Osteoblast (primary cell): ENCODE measurements around the gene GLCCI1. TPM values are rescaled to one million over a fixed set of nuclear protein-coding genes. Genes with fewer than 3 reads are reported as not detected.
A peak's percentile ranks its signal among the peaks of the same experiment; 100 is the strongest.

Experiments used
- DNase-seq: peaks from one replicate; pipeline ENCODE4 v3.0.0; 2011; ENCODE audit warnings: low spot score, mixed read lengths; ENCODE audit not compliant: insufficient read length; ENCODE audit errors: missing footprints
- H2AFZ ChIP-seq: 2 replicates; pipeline ENCODE4 v1.6.0; 2011; ENCODE audit warnings: mild to moderate bottlenecking, low read length
- H3K27ac ChIP-seq: 2 replicates; pipeline ENCODE4 v1.5.1; 2011; ENCODE audit warnings: mild to moderate bottlenecking, low read depth, low read length, moderate library complexity
- H3K27me3 ChIP-seq: 2 replicates; pipeline ENCODE4 v1.6.0; 2012; ENCODE audit warnings: mild to moderate bottlenecking, control low read depth, inconsistent platforms, low read length, moderate library complexity; ENCODE audit not compliant: insufficient read depth
- H3K36me3 ChIP-seq: 2 replicates; pipeline ENCODE4 v1.5.1; 2011; ENCODE audit warnings: mild to moderate bottlenecking, low read length, control low read depth, moderate library complexity; ENCODE audit not compliant: insufficient read depth
- H3K4me1 ChIP-seq: 2 replicates; pipeline ENCODE4 v1.5.1; 2011; ENCODE audit warnings: mild to moderate bottlenecking, low read length, control low read depth, moderate library complexity; ENCODE audit not compliant: insufficient read depth
- H3K4me2 ChIP-seq: 2 replicates; pipeline ENCODE4 v1.6.0; 2011; ENCODE audit warnings: mild to moderate bottlenecking, low read length; ENCODE audit not compliant: insufficient read depth
- H3K4me3 ChIP-seq: fragments of 200-600 bp; sonication (generic); 3 replicates; pipeline ENCODE4 v1.5.1; 2012; ENCODE audit warnings: mild to moderate bottlenecking, low read length, inconsistent platforms; ENCODE audit not compliant: insufficient read depth
- H3K79me2 ChIP-seq: 2 replicates; pipeline ENCODE4 v1.6.0; 2012; ENCODE audit warnings: mild to moderate bottlenecking, low read length, control low read depth, inconsistent platforms; ENCODE audit not compliant: insufficient read depth
- H3K9me3 ChIP-seq: 2 replicates; pipeline ENCODE4 v1.5.1; 2011; ENCODE audit warnings: low read depth, low read length, control low read depth
- H4K20me1 ChIP-seq: 2 replicates; pipeline ENCODE4 v1.6.0; 2012; ENCODE audit warnings: mild to moderate bottlenecking, low read length, control low read depth; ENCODE audit not compliant: insufficient read depth
- total RNA-seq: library from RNA; depleted of rRNA; stranded (reverse); fragments of >200 nt; gene quantifications from 2 replicates; pipeline ENCODE4 v1.2.3, GENCODE V29; 2012
- TF ChIP-seq, protein P1 (sequence below): IDR thresholded peaks from 2 replicates; pipeline ENCODE4 v1.5.1; 2011; ENCODE audit warnings: mild to moderate bottlenecking, low read depth, low read length, moderate library complexity; ENCODE audit errors: extremely low read depth

Gene GLCCI1
- total RNA-seq, 1 donor, result 10.1 TPM

- no peaks in the 10 kb centered on the region for H4K20me1 ChIP-seq
- no peak overlapping the region for H3K4me3 ChIP-seq
- peaks cover 31% of the 10 kb centered on the region for H3K36me3 ChIP-seq
- peaks cover 4% of the 10 kb centered on the region for H3K9me3 ChIP-seq
- no peaks in the 10 kb centered on the region for H3K79me2 ChIP-seq
- DNase-seq, result peak; percentile 5
- H3K4me2 ChIP-seq, result no peak overlapping the region
- TF ChIP-seq, protein P1, sequence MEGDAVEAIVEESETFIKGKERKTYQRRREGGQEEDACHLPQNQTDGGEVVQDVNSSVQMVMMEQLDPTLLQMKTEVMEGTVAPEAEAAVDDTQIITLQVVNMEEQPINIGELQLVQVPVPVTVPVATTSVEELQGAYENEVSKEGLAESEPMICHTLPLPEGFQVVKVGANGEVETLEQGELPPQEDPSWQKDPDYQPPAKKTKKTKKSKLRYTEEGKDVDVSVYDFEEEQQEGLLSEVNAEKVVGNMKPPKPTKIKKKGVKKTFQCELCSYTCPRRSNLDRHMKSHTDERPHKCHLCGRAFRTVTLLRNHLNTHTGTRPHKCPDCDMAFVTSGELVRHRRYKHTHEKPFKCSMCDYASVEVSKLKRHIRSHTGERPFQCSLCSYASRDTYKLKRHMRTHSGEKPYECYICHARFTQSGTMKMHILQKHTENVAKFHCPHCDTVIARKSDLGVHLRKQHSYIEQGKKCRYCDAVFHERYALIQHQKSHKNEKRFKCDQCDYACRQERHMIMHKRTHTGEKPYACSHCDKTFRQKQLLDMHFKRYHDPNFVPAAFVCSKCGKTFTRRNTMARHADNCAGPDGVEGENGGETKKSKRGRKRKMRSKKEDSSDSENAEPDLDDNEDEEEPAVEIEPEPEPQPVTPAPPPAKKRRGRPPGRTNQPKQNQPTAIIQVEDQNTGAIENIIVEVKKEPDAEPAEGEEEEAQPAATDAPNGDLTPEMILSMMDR, result no peak
- H2AFZ ChIP-seq, result no peak overlapping the region
- no peaks in the 10 kb centered on the region for H3K4me1 ChIP-seq
- no peak overlapping the region for H3K27ac ChIP-seq
- H3K27me3 ChIP-seq, result no peaks in the 10 kb centered on the region
Measured at GRCh38 chr7:8022628-8023027, 54.0 kb downstream of the GLCCI1 start.

GRCh38 chr7:8035192-8035591 lies 66.6 kb downstream of the GLCCI1 start:
- Histone ChIP-seq H3K4me2 (no peak overlapping the region), H3K4me3 (no peak overlapping the region), H3K36me3 (peaks cover 3% of the 10 kb centered on the region), H3K4me1 (no peaks in the 10 kb centered on the region), H4K20me1 (no peaks in the 10 kb centered on the region), H2AFZ (no peak overlapping the region), H3K79me2 (no peaks in the 10 kb centered on the region), H3K27me3 (no peaks in the 10 kb centered on the region), H3K27ac (no peak overlapping the region), H3K9me3 (no peaks in the 10 kb centered on the region)
- no peak for DNase-seq
- TF ChIP-seq, protein P1, result no peak

- H3K27ac ChIP-seq, result no peak overlapping the region
- H3K27me3 ChIP-seq, result no peaks in the 10 kb centered on the region
- H3K4me3 ChIP-seq, result no peak overlapping the region
- TF ChIP-seq, protein P1, result peak; percentile 22
- H3K9me3 ChIP-seq, result no peaks in the 10 kb centered on the region
- H3K4me1 ChIP-seq, result no peaks in the 10 kb centered on the region
- DNase-seq, result no peak
- H3K36me3 ChIP-seq, result peaks cover 3% of the 10 kb centered on the region
- no peak overlapping the region for H2AFZ ChIP-seq
- H4K20me1 ChIP-seq, result no peaks in the 10 kb centered on the region
- no peaks in the 10 kb centered on the region for H3K79me2 ChIP-seq
- H3K4me2 ChIP-seq, result no peak overlapping the region
Measured at GRCh38 chr7:8035647-8036518, 67.3 kb downstream of the GLCCI1 start.

DNA sequence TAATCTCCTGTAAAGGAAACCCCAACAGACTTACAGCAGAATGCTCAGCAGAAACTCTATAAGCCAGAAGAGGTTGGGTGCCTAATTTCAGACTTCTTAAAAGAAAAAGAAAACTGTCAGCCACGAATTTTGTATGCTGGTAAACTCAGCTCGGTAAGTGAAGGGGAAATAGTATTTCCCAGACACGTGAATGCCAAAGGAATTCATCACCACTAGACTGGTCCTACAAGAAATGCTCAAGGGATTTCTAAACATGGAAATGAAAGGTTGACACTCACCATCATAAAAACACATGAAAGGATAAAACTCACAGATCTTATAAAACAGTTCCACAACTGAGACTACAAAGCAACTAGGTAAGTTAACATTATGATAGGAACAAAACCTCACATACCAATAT lies 68.6 kb downstream of the GLCCI1 start:
- Histone ChIP-seq H3K79me2 (no peaks in the 10 kb centered on the region), H2AFZ (no peak overlapping the region), H3K27me3 (no peaks in the 10 kb centered on the region), H3K4me2 (no peak overlapping the region), H4K20me1 (no peaks in the 10 kb centered on the region), H3K4me3 (no peak overlapping the region), H3K27ac (no peak overlapping the region), H3K36me3 (peaks cover 3% of the 10 kb centered on the region), H3K9me3 (no peaks in the 10 kb centered on the region), H3K4me1 (no peaks in the 10 kb centered on the region)
- TF ChIP-seq, protein P1, result no peak
- DNase-seq, result no peak
